OCI-LY7 (cell line): ENCODE data around the gene C16orf74. TPM values are rescaled to one million over a fixed set of nuclear protein-coding genes. Genes with fewer than 3 reads are reported as not detected.

Experiments used
- BruUV-seq: library from RNA; stranded (reverse); fragments of 400-500 nt; replicated peaks from 2 replicates; lab custom pipeline; 2021; lab: Mats Ljungman, UMichigan
- CTCF ChIA-PET: fragments of 300-600 bp; sonication (Branson Sonifier 250); formaldehyde crosslinking; loops from one replicate; lab custom pipeline; 2022; ENCODE audit warnings: antibody characterized with exemption; ENCODE audit not compliant: unreplicated experiment; lab: Charles Lee
- POLR2A ChIA-PET: fragments of 300-600 bp; sonication (Branson Sonifier 250); formaldehyde crosslinking; loops from one replicate; lab custom pipeline; 2022; ENCODE audit warnings: antibody characterized with exemption; lab: Charles Lee
- DNase-seq: peaks from one replicate; pipeline ENCODE4 v3.0.0-alpha.2; 2015; ENCODE audit warnings: low spot score
- H2AFZ ChIP-seq: fragments of 200-600 bp; sonication (generic), shearing (Covaris generic); 2 replicates; pipeline ENCODE4 v1.6.1; 2014; ENCODE audit warnings: mild to moderate bottlenecking, antibody characterized with exemption, low read length, moderate library complexity
- H3K27ac ChIP-seq: fragments of 200-600 bp; sonication (generic); 2 replicates; pipeline ENCODE4 v1.5.1; 2014; ENCODE audit warnings: mixed run types, low read depth, mild to moderate bottlenecking, moderate library complexity, low read length, inconsistent platforms; ENCODE audit not compliant: poor library complexity, severe bottlenecking
- H3K36me3 ChIP-seq: fragments of 200-600 bp; sonication (generic); 2 replicates; pipeline ENCODE4 v1.6.1; 2014; ENCODE audit warnings: mild to moderate bottlenecking, antibody characterized with exemption, low read length, moderate library complexity, mixed read lengths; ENCODE audit not compliant: insufficient read depth
- H3K4me1 ChIP-seq: fragments of 200-600 bp; sonication (generic); 2 replicates; pipeline ENCODE4 v1.5.1; 2014; ENCODE audit warnings: mild to moderate bottlenecking, low read length; ENCODE audit not compliant: insufficient read depth, poor library complexity, severe bottlenecking
- H3K4me2 ChIP-seq: fragments of 200-600 bp; sonication (generic); 2 replicates; pipeline ENCODE4 v1.6.1; 2014; ENCODE audit warnings: mild to moderate bottlenecking, low read length
- H3K4me3 ChIP-seq: fragments of 200-600 bp; sonication (generic); 2 replicates; pipeline ENCODE4 v1.5.1; 2014; ENCODE audit warnings: mild to moderate bottlenecking, low read depth, low read length; ENCODE audit not compliant: poor library complexity, severe bottlenecking
- H3K79me2 ChIP-seq: fragments of 200-600 bp; sonication (generic); 2 replicates; pipeline ENCODE4 v1.6.1; 2016; ENCODE audit warnings: low read depth, mild to moderate bottlenecking, low read length, moderate library complexity, mixed read lengths; ENCODE audit not compliant: insufficient read depth
- H3K9me2 ChIP-seq: fragments of 200-600 bp; sonication (generic); 2 replicates; pipeline ENCODE4 v1.6.1; 2016; ENCODE audit warnings: mild to moderate bottlenecking, low read length, mixed read lengths; ENCODE audit not compliant: insufficient read depth
- H3K9me3 ChIP-seq: fragments of 200-600 bp; sonication (generic); 2 replicates; pipeline ENCODE4 v1.6.1; 2014; ENCODE audit warnings: mild to moderate bottlenecking, mixed run types, low read length, mixed read lengths
- H4K20me1 ChIP-seq: fragments of 200-600 bp; sonication (generic); 2 replicates; pipeline ENCODE4 v1.6.1; 2014; ENCODE audit warnings: mild to moderate bottlenecking, antibody characterized with exemption, low read length, moderate library complexity, mixed read lengths; ENCODE audit not compliant: insufficient read depth
- CTCF ChIP-seq: fragments of 200-600 bp; sonication (generic); conservative IDR thresholded peaks from 2 replicates; pipeline ENCODE4 v1.5.1; 2014; ENCODE audit warnings: mild to moderate bottlenecking, antibody characterized with exemption, low read length, moderate library complexity, mixed read lengths
- EZH2phosphoT487 ChIP-seq: fragments of 200-600 bp; sonication (generic); IDR thresholded peaks from 2 replicates; pipeline ENCODE4 v1.6.1; 2018; ENCODE audit warnings: low read depth, borderline replicate concordance, mild to moderate bottlenecking, mixed run types, antibody characterized with exemption, low read length, moderate library complexity, mixed read lengths
- intact Hi-C: fragments of 100-400 bp; cut with micrococcal nuclease; formaldehyde crosslinking; loops from one replicate; pipeline ENCODE4 v1.10.0; 2022; ENCODE audit not compliant: unreplicated experiment
- total RNA-seq, 2 experiments: library from RNA; depleted of rRNA in 1 of 2; stranded (reverse); fragments of >200 nt in 1 of 2; shearing (Covaris generic) in 1 of 2; gene quantifications; 2 replicates each; pipeline ENCODE4 v1.2.3, GENCODE V29; 2014 to 2022

The C16orf74 gene
- total RNA-seq, 2 experiments from 2014 or later, result 6.8 to 9.7 TPM

- intact Hi-C loops, result no loop called here
- no peak overlapping the region for H2AFZ ChIP-seq
- H3K4me1 ChIP-seq, result no peaks in the 10 kb centered on the region
- H3K4me2 ChIP-seq, result no peak overlapping the region
- H4K20me1 ChIP-seq, result no peaks in the 10 kb centered on the region
- no peaks in the 10 kb centered on the region for H3K79me2 ChIP-seq
- H3K9me2 ChIP-seq, result no peaks in the 10 kb centered on the region
- TF ChIP-seq CTCF (no peak), EZH2phosphoT487 (no peak)
- ChIA-PET CTCF (no interaction called here), POLR2A (no interaction called here)
- H3K9me3 ChIP-seq, result no peaks in the 10 kb centered on the region
- H3K36me3 ChIP-seq, result peaks cover 96% of the 10 kb centered on the region
- no peak overlapping the region for H3K4me3 ChIP-seq
- BruUV-seq, result no TSS peak
- DNase-seq, result no peak
- H3K27ac ChIP-seq, result no peak overlapping the region
These were observed 87.0 kb downstream of the C16orf74 start for GRCh38 chr16:85663891-85664321.

- H3K27ac ChIP-seq, result no peak overlapping the region
- POLR2A ChIA-PET, result no interaction called here
- H3K79me2 ChIP-seq, result no peaks in the 10 kb centered on the region
- peaks cover 96% of the 10 kb centered on the region for H3K36me3 ChIP-seq
- H3K4me2 ChIP-seq, result no peak overlapping the region
- intact Hi-C loops, result no loop called here
- no peaks in the 10 kb centered on the region for H3K9me3 ChIP-seq
- no peak overlapping the region for H3K4me3 ChIP-seq
- no peaks in the 10 kb centered on the region for H4K20me1 ChIP-seq
- BruUV-seq, result no TSS peak
- no peak for DNase-seq
- CTCF ChIA-PET, result no interaction called here
- no peak overlapping the region for H2AFZ ChIP-seq
- H3K4me1 ChIP-seq, result no peaks in the 10 kb centered on the region
- TF ChIP-seq EZH2phosphoT487 (no peak), CTCF (no peak)
- H3K9me2 ChIP-seq, result no peaks in the 10 kb centered on the region
These were observed 87.7 kb downstream of the C16orf74 start for GRCh38 chr16:85662976-85663830.

- ChIA-PET CTCF (no interaction called here), POLR2A (no interaction called here)
- peaks cover 96% of the 10 kb centered on the region for H3K36me3 ChIP-seq
These were observed 88.4 kb downstream of the C16orf74 start for GRCh38 chr16:85662482-85662812.

More at GRCh38 chr16:85662482-85662812, 88.4 kb downstream of the C16orf74 start:
- Histone ChIP-seq H3K4me1 (no peaks in the 10 kb centered on the region), H2AFZ (no peak overlapping the region), H4K20me1 (no peaks in the 10 kb centered on the region), H3K27ac (no peak overlapping the region), H3K4me3 (no peak overlapping the region), H3K9me3 (no peaks in the 10 kb centered on the region), H3K4me2 (no peak overlapping the region), H3K79me2 (no peaks in the 10 kb centered on the region), H3K9me2 (no peaks in the 10 kb centered on the region)
- TF ChIP-seq EZH2phosphoT487 (no peak), CTCF (no peak)
- no peak for DNase-seq
- BruUV-seq, result no TSS peak
- intact Hi-C loops, result no loop called here
